Body of pancreas (tissue), 4 donors: ENCODE results near the gene SNX27. TPM values are rescaled to one million over a fixed set of nuclear protein-coding genes. Genes with fewer than 3 reads are reported as not detected.
A peak's percentile ranks its signal among the peaks of the same experiment; 100 is the strongest.

Experiments used
- ATAC-seq: fragments of 150-250 bp; one replicate; pipeline ENCODE4 v1.9.1; 2016
- DNase-seq, 4 donors: peaks; one replicate each; pipeline ENCODE4 v3.0.0-alpha.2; 2019
- H3K27ac ChIP-seq, 4 donors: fragments of 200-600 bp; sonication (generic); 1 replicate in 3 of 4; 2 replicates in 1 of 4; pipeline versions ENCODE4 v1.5.1 to v1.6.1; 2016 to 2019; ENCODE audit warnings: mild to moderate bottlenecking in 1 of 4, mixed read lengths in 1 of 4, moderate library complexity in 1 of 4
- H3K27me3 ChIP-seq, 2 donors: fragments of 200-600 bp; sonication (generic); one replicate each; pipeline ENCODE4 v1.6.0; 2016; ENCODE audit warnings: mild to moderate bottlenecking in 1 of 2
- H3K36me3 ChIP-seq, 2 donors: fragments of 200-600 bp; sonication (generic); replicated peaks in 1 of 2; 2 replicates each; pipeline ENCODE4 v1.5.1; 2016; ENCODE audit warnings: low read depth in 2 of 2; ENCODE audit not compliant: insufficient read depth in 1 of 2
- H3K4me1 ChIP-seq: fragments of 200-600 bp; sonication (generic); one replicate; pipeline ENCODE4 v1.6.0; 2016
- H3K4me3 ChIP-seq, 2 donors: fragments of 200-600 bp; sonication (generic); 1 replicate in 1 of 2; 2 replicates in 1 of 2; pipeline ENCODE4 v1.5.1; 2016 to 2019
- H3K9me3 ChIP-seq, 3 donors: fragments of 200-600 bp; sonication (generic); 1 replicate in 2 of 3; 2 replicates in 1 of 3; pipeline ENCODE4 v1.5.1; 2016
- CTCF ChIP-seq, 7 experiments: fragments of 450-650 bp in 4 of 7; fragments of 200-600 bp in 3 of 7; sonication (generic) in 3 of 7; IDR thresholded peaks; one replicate each; pipeline ENCODE4 v1.5.1; 2016 to 2019; ENCODE audit warnings: antibody characterized with exemption in 7 of 7
- POLR2A ChIP-seq, 3 donors: fragments of 450-650 bp; IDR thresholded peaks; one replicate each; pipeline ENCODE4 v1.6.1; 2016; ENCODE audit warnings: antibody characterized with exemption in 3 of 3, mild to moderate bottlenecking in 2 of 3
- WGBS, 2 donors: methylation state at CpG; one replicate each; pipeline ENCODE4 v1.1.5; 2017; 5-methylcytosine and 5-hydroxymethylcytosine counted together
- intact Hi-C: fragments of 100-400 bp; cut with DNase I; formaldehyde crosslinking; loops from one replicate; pipeline ENCODE4 v1.15.1; 2023
- total RNA-seq, 2 donors: library from RNA; depleted of rRNA; stranded (reverse); fragments of >200 nt; gene quantifications; one replicate each; pipeline ENCODE4 v1.1.0, GENCODE V29; 2016

The SNX27 gene
- total RNA-seq, 2 donors from 2014 or later = 22.3 to 25.7 TPM

GRCh38 chr1:151711044-151711800 is 99.4 kb downstream of the SNX27 start:
- no peak for DNase-seq

GRCh38 chr1:151711951-151712350 is 100.1 kb downstream of the SNX27 start:
- intact Hi-C loops = no loop called here
- DNase-seq (peak in 3 of 4 donors; percentile 21 to 35 (median 33)), ATAC-seq (no peak)
- H3K27me3 ChIP-seq = peaks cover 0 to 7% of the 10 kb centered on the region in 2 donors
- H3K27ac ChIP-seq = no peak overlapping the region
- no peaks in the 10 kb centered on the region for H3K36me3 ChIP-seq
- H3K4me1 ChIP-seq = peaks cover 3% of the 10 kb centered on the region
- TF ChIP-seq CTCF (IDR thresholded peaks at IDR 0.05) (no peak), POLR2A (IDR thresholded peaks at IDR 0.05) (no peak)
- 70 to 75% methylated on average over 10 of the region's 10 CpGs for WGBS, 2 donors
- H3K9me3 ChIP-seq = no peaks in the 10 kb centered on the region
- no peak overlapping the region for H3K4me3 ChIP-seq

More at GRCh38 chr1:151711044-151711800, 99.4 kb downstream of the SNX27 start:
- TF ChIP-seq POLR2A (IDR thresholded peaks at IDR 0.05) (no peak), CTCF (IDR thresholded peaks at IDR 0.05) (no peak)
- H3K36me3 ChIP-seq = no peaks in the 10 kb centered on the region
- no peaks in the 10 kb centered on the region for H3K9me3 ChIP-seq
- intact Hi-C loops = no loop called here
- H3K4me1 ChIP-seq = no peaks in the 10 kb centered on the region
- WGBS, 2 donors = 80 to 87% methylated on average over 12 to 21 of the region's 21 CpGs
- no peak overlapping the region for H3K4me3 ChIP-seq
- no peak overlapping the region for H3K27ac ChIP-seq
- no peak for ATAC-seq
- H3K27me3 ChIP-seq = peaks cover 0 to 5% of the 10 kb centered on the region in 2 donors

- Histone ChIP-seq H3K27me3 (peaks cover 0 to 11% of the 10 kb centered on the region in 2 donors), H3K36me3 (no peaks in the 10 kb centered on the region), H3K9me3 (no peaks in the 10 kb centered on the region), H3K4me3 (no peak overlapping the region), H3K27ac (no peak overlapping the region), H3K4me1 (peaks cover 7% of the 10 kb centered on the region)
- WGBS, 2 donors = 10 to 45% methylated on average over 2 of the region's 2 CpGs
- intact Hi-C loops = no loop called here
- TF ChIP-seq CTCF (IDR thresholded peaks at IDR 0.05) (no peak), POLR2A (IDR thresholded peaks at IDR 0.05) (no peak)
- DNase-seq = peak in 3 of 4 donors; percentile 39 to 54 (median 54)
- no peak for ATAC-seq
Observed at GRCh38 chr1:151713044-151713443, 101.2 kb downstream of the SNX27 start.

- H3K4me1 ChIP-seq = peaks cover 7% of the 10 kb centered on the region
- DNase-seq (no peak), ATAC-seq (no peak)
- no peak overlapping the region for H3K27ac ChIP-seq
- WGBS, 2 donors = 67 to 68% methylated on average over 1 to 2 of the region's 2 CpGs
- H3K9me3 ChIP-seq = no peaks in the 10 kb centered on the region
- no peaks in the 10 kb centered on the region for H3K36me3 ChIP-seq
- no peak for TF ChIP-seq POLR2A (IDR thresholded peaks at IDR 0.05)
- no peak for TF ChIP-seq CTCF (IDR thresholded peaks at IDR 0.05)
- intact Hi-C loops = no loop called here
- peaks cover 0 to 11% of the 10 kb centered on the region in 2 donors for H3K27me3 ChIP-seq
- H3K4me3 ChIP-seq = no peak overlapping the region
Observed at GRCh38 chr1:151713874-151714273, 102.0 kb downstream of the SNX27 start.
